ENCODE data around the gene RWDD2A. TPM values are rescaled to one million over a fixed set of nuclear protein-coding genes. Genes with fewer than 3 reads are reported as not detected.

The RWDD2A gene
- total and polyA plus RNA-seq, 9 of the 15 experiments (the other 6 are each of a cell fraction or from before 2014, with no cell fraction given): 1.6 to 4.7 (median 2.1) TPM

DNA sequence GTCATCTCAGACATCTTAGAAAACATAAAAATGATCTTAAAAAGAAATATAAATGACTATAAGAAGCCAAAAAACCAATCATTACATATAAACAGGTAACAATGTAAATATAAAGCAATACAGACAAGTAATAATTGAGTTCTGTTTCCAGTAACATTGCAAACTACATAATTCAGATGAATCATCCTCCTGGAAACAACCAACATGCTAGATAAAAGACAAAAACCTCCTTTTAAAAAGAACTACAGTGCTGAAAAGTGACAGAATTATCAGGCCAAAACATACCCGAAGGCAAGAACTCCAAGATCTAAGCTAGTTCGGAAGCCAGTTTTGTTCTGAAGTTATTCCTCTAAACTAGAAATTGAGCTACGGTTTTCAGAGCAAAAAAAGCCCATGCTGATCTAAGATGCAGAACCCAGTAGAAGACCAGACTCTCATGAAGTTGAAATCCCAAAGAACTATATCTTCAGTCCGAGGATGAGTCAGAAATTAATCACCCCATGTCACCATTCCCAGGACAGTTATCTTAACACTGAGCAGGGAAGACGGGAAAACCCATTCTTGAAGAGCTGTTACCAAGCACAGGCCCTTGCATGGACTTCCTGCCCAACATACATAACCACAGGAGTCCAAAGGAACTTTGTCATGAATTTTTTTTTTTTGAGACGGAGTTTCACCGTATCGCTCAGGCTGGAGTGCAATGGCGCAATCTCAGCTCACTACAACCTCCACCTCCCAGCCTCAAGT, 9.9 kb upstream of the RWDD2A start (continued):
- no peak for TF ChIP-seq MAFG (tag; conservative IDR thresholded peaks at IDR 0.05)
- peak; percentile 54 for TF ChIP-seq CEBPB (tag; IDR thresholded peaks at IDR 0.05)
- TF ChIP-seq MCM5 (IDR thresholded peaks at IDR 0.05; ENCODE audit: low read depth): no peak
- TF ChIP-seq ZNF785 (CRISPR knock-in tag; IDR thresholded peaks at IDR 0.05): no peak
- no peak for TF ChIP-seq ARHGAP35 (IDR thresholded peaks at IDR 0.05; ENCODE audit: partially characterized antibody)
- peak; percentile 51; the same call in 1 of the 2 replicates for TF ChIP-seq JUND (IDR thresholded peaks at IDR 0.05; ENCODE audit: borderline replicate concordance, low read depth, low read length)
- peak; percentile 38; the same call in 1 of the 3 replicates for TF ChIP-seq JUND (tag; IDR thresholded peaks at IDR 0.05; ENCODE audit: borderline replicate concordance, low read depth, low read length)
- no peak for TF ChIP-seq ZBTB1 (CRISPR knock-in tag; IDR thresholded peaks at IDR 0.05; ENCODE audit: borderline replicate concordance, low read depth)

DNA sequence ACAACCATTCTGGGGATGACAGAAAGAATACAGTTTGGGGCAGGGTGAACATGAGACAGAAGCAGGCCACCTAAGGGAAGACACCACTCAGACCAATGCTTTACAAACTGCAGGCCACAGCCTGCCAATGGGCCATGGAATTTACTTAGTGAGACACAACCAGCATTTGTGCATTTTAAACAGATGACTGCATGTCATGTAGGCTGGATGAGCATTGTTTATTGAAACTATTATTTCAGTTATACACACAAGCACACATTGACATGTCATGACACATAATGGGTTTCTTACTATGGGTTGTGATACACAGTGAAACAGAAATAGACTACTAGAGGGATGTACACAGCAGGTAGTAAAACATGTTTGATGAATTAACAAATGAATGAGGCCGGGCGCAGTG, 8.1 kb upstream of the RWDD2A start:
- intact Hi-C loops (cut with micrococcal nuclease): no loop called here
- no peaks in the 10 kb centered on the region; a peak in 1 of 5 replicates for H3K4me1 ChIP-seq (replicated peaks in 1 of 2; ENCODE audit: control insufficient read depth in 2 of 2, insufficient read depth in 2 of 2, low read length in 2 of 2)
- DNase-seq (ENCODE audit: extremely low read depth in 1 of 4, low spot score in 3 of 4): no peak
- no peak overlapping the region for H2AFZ ChIP-seq (ENCODE audit: low read depth, low read length)
- H3K9me3 ChIP-seq (replicated peaks; ENCODE audit: control insufficient read depth, insufficient read depth, low read depth, low read length): no peaks in the 10 kb centered on the region
- ChIA-PET CTCF (ENCODE audit: low intra/inter-chr PET ratio) (no interaction called here), POLR2A (interaction anchor here (0.8 to 2.7 kb wide), 4 partner anchors 11 to 25 kb away, joined by 3 to 8 read pairs (median 4); no protein-coding TSS in a partner anchor)
- no peaks in the 10 kb centered on the region for H3K27me3 ChIP-seq (ENCODE audit: control insufficient read depth in 2 of 2, insufficient read depth in 2 of 2, low read length in 2 of 2)
- H3K4me2 ChIP-seq (ENCODE audit: insufficient read depth, low read length): no peak overlapping the region
- no peak for FAIRE-seq
- TF ChIP-seq RUNX1 (IDR thresholded peaks at IDR 0.05; ENCODE audit: low read depth) (no peak), RNF2 (IDR thresholded peaks at IDR 0.05) (no peak), HDAC6 (IDR thresholded peaks at IDR 0.05; ENCODE audit: low read depth, low read length) (no peak)
- TF ChIP-seq, protein P1, sequence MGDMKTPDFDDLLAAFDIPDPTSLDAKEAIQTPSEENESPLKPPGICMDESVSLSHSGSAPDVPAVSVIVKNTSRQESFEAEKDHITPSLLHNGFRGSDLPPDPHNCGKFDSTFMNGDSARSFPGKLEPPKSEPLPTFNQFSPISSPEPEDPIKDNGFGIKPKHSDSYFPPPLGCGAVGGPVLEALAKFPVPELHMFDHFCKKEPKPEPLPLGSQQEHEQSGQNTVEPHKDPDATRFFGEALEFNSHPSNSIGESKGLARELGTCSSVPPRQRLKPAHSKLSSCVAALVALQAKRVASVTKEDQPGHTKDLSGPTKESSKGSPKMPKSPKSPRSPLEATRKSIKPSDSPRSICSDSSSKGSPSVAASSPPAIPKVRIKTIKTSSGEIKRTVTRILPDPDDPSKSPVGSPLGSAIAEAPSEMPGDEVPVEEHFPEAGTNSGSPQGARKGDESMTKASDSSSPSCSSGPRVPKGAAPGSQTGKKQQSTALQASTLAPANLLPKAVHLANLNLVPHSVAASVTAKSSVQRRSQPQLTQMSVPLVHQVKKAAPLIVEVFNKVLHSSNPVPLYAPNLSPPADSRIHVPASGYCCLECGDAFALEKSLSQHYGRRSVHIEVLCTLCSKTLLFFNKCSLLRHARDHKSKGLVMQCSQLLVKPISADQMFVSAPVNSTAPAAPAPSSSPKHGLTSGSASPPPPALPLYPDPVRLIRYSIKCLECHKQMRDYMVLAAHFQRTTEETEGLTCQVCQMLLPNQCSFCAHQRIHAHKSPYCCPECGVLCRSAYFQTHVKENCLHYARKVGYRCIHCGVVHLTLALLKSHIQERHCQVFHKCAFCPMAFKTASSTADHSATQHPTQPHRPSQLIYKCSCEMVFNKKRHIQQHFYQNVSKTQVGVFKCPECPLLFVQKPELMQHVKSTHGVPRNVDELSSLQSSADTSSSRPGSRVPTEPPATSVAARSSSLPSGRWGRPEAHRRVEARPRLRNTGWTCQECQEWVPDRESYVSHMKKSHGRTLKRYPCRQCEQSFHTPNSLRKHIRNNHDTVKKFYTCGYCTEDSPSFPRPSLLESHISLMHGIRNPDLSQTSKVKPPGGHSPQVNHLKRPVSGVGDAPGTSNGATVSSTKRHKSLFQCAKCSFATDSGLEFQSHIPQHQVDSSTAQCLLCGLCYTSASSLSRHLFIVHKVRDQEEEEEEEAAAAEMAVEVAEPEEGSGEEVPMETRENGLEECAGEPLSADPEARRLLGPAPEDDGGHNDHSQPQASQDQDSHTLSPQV (IDR thresholded peaks at IDR 0.05): no peak
- no peak for ATAC-seq
- BruUV-seq (replicated peaks): no TSS peak
- 100% methylated on average over 2 of the region's 2 CpGs for WGBS (ENCODE audit: insufficient coverage, low coverage, missing lambda C conversion rate)
- H3K9ac ChIP-seq (ENCODE audit: insufficient read depth in 1 of 2, low read depth in 2 of 2, low read length in 2 of 2): no peak overlapping the region
- peaks cover 85% of the 10 kb centered on the region for H3K36me3 ChIP-seq (ENCODE audit: control insufficient read depth, insufficient read depth, low read length)
- H3K4me3 ChIP-seq: no peak overlapping the region
- in situ Hi-C loops (cut with MboI): loop anchor here (25.0 kb wide), 1 partner anchor 948 kb away; the partner anchor contains the start of gene IBTK
- H3K9me1 ChIP-seq (ENCODE audit: control insufficient read depth, insufficient read depth, low read length): no peaks in the 10 kb centered on the region
- H4K20me1 ChIP-seq (replicated peaks; ENCODE audit: control insufficient read depth, insufficient read depth, low read length): no peaks in the 10 kb centered on the region
- H3K79me2 ChIP-seq (ENCODE audit: control insufficient read depth, insufficient read depth, low read length): peaks cover 13% of the 10 kb centered on the region; the same call in 2 of the 3 replicates
- H3K27ac ChIP-seq (ENCODE audit: extremely low read depth, low read depth, low read length): no peak overlapping the region

Data from K562 (cell line).